ENCODE results near the gene AQP12A. TPM values are rescaled to one million over a fixed set of nuclear protein-coding genes. Genes with fewer than 3 reads are reported as not detected.

Gene AQP12A
- total RNA-seq, 4 donors from 2014 or later = not detected

GRCh38 chr2:240722376-240722775, 30.7 kb downstream of the AQP12A start:
- Histone ChIP-seq H3K27ac (no peak overlapping the region), H3K27me3 (no peaks in the 10 kb centered on the region), H3K4me1 (no peaks in the 10 kb centered on the region), H3K36me3 (no peaks in the 10 kb centered on the region), H3K9me3 (no peaks in the 10 kb centered on the region), H3K4me3 (replicated peaks in 1 of 3) (no peak overlapping the region)
- TF ChIP-seq CTCF (IDR thresholded peaks at IDR 0.05) = no peak
- TF ChIP-seq POLR2A (IDR thresholded peaks at IDR 0.05) = no peak
- no peak for DNase-seq
- WGBS, 2 donors = 88 to 89% methylated on average over 7 to 13 of the region's 16 CpGs
- intact Hi-C loops (cut with DNase I) = no loop called here

GRCh38 chr2:240722796-240723735, 31.4 kb downstream of the AQP12A start:
- H3K36me3 ChIP-seq = no peaks in the 10 kb centered on the region
- H3K4me3 ChIP-seq (replicated peaks in 1 of 3) = no peak overlapping the region
- intact Hi-C loops (cut with DNase I) = no loop called here
- no peak for DNase-seq
- WGBS, 2 donors = 88 to 91% methylated on average over 27 to 30 of the region's 32 CpGs
- no peaks in the 10 kb centered on the region for H3K27me3 ChIP-seq
- TF ChIP-seq POLR2A (IDR thresholded peaks at IDR 0.05) = no peak
- H3K4me1 ChIP-seq = no peaks in the 10 kb centered on the region
- no peaks in the 10 kb centered on the region for H3K9me3 ChIP-seq
- no peak overlapping the region for H3K27ac ChIP-seq

GRCh38 chr2:240723851-240724250, 32.2 kb downstream of the AQP12A start:
- Histone ChIP-seq H3K4me1 (no peaks in the 10 kb centered on the region), H3K9me3 (no peaks in the 10 kb centered on the region), H3K4me3 (replicated peaks in 1 of 3) (no peak overlapping the region), H3K36me3 (no peaks in the 10 kb centered on the region), H3K27ac (no peak overlapping the region), H3K27me3 (no peaks in the 10 kb centered on the region)
- intact Hi-C loops (cut with DNase I) = no loop called here
- WGBS, 2 donors = 96 to 100% methylated on average over 1 to 5 of the region's 9 CpGs
- TF ChIP-seq POLR2A (IDR thresholded peaks at IDR 0.05) = no peak
- no peak for TF ChIP-seq CTCF (IDR thresholded peaks at IDR 0.05)
- DNase-seq = no peak

GRCh38 chr2:240724431-240724830, 32.8 kb downstream of the AQP12A start:
- Histone ChIP-seq H3K9me3 (no peaks in the 10 kb centered on the region), H3K4me3 (replicated peaks in 1 of 3) (no peak overlapping the region), H3K27ac (no peak overlapping the region), H3K27me3 (no peaks in the 10 kb centered on the region), H3K4me1 (no peaks in the 10 kb centered on the region), H3K36me3 (no peaks in the 10 kb centered on the region)
- DNase-seq = no peak
- 91 to 97% methylated on average over 6 to 7 of the region's 10 CpGs for WGBS, 2 donors
- intact Hi-C loops (cut with DNase I) = no loop called here
- TF ChIP-seq CTCF (IDR thresholded peaks at IDR 0.05) = no peak
- no peak for TF ChIP-seq POLR2A (IDR thresholded peaks at IDR 0.05)

GRCh38 chr2:240725266-240725665, 33.6 kb downstream of the AQP12A start:
- Histone ChIP-seq H3K27ac (no peak overlapping the region), H3K4me1 (no peaks in the 10 kb centered on the region), H3K36me3 (no peaks in the 10 kb centered on the region), H3K4me3 (replicated peaks in 1 of 3) (no peak overlapping the region), H3K27me3 (no peaks in the 10 kb centered on the region), H3K9me3 (no peaks in the 10 kb centered on the region)
- intact Hi-C loops (cut with DNase I) = no loop called here
- 83 to 93% methylated on average over 1 to 9 of the region's 12 CpGs for WGBS, 2 donors
- TF ChIP-seq CTCF (IDR thresholded peaks at IDR 0.05) = no peak
- no peak for TF ChIP-seq POLR2A (IDR thresholded peaks at IDR 0.05)
- no peak for DNase-seq

All from thyroid gland (tissue), 4 donors.